Measurements from ENCODE around the gene PATJ.

DNA sequence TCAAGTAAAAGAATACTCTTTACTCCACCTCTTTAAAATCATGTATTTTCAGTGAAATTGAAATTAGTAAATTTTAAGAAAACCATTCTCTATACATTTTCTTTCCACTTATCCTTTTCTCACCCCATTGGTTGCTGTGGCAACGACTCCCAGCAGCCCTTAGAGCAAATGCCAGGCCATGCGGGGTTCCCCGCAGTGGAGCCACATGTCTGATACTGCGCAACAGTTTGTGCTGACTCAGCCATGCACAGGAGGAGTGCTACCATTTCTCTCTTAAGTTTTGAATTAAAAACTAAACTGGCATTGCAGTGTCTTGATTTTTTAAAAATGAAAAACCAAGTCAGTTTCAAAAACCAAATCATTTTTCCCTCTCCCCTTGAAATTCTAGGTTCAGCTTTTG lies 238.3 kb downstream of the PATJ start:
- TF ChIP-seq EP300 (IDR thresholded peaks at IDR 0.05) (no peak), POLR2A (IDR thresholded peaks at IDR 0.05) (no peak)
- TF ChIP-seq, protein P1, sequence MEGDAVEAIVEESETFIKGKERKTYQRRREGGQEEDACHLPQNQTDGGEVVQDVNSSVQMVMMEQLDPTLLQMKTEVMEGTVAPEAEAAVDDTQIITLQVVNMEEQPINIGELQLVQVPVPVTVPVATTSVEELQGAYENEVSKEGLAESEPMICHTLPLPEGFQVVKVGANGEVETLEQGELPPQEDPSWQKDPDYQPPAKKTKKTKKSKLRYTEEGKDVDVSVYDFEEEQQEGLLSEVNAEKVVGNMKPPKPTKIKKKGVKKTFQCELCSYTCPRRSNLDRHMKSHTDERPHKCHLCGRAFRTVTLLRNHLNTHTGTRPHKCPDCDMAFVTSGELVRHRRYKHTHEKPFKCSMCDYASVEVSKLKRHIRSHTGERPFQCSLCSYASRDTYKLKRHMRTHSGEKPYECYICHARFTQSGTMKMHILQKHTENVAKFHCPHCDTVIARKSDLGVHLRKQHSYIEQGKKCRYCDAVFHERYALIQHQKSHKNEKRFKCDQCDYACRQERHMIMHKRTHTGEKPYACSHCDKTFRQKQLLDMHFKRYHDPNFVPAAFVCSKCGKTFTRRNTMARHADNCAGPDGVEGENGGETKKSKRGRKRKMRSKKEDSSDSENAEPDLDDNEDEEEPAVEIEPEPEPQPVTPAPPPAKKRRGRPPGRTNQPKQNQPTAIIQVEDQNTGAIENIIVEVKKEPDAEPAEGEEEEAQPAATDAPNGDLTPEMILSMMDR (IDR thresholded peaks at IDR 0.05): no peak

Measured in tibial nerve (tissue), 4 donors.